Activated B cell treated with CpG ODN at 0.5 μM for 24 hours (primary cell): Measurements from ENCODE around the gene SCPEP1. TPM values are rescaled to one million over a fixed set of nuclear protein-coding genes. Genes with fewer than 3 reads are reported as not detected.
A peak's percentile ranks its signal among the peaks of the same experiment; 100 is the strongest.

Experiments used
- ATAC-seq: fragments of 200-7000 bp; cut with Tn5 transposase; one replicate; pipeline ENCODE4 v1.10.0; 2021; ENCODE audit warnings: low read depth, mild to moderate bottlenecking, moderate library complexity
- CTCF ChIA-PET: fragments of 350-600 bp; sonication (Branson Sonifier 250); formaldehyde crosslinking; loops from one replicate; lab custom pipeline; 2021; ENCODE audit warnings: antibody characterized with exemption; lab: Charles Lee
- POLR2A ChIA-PET: fragments of 350-600 bp; sonication (Branson Sonifier 250); formaldehyde crosslinking; loops from one replicate; lab custom pipeline; 2021; ENCODE audit warnings: antibody characterized with exemption; lab: Charles Lee
- DNase-seq: peaks from one replicate; pipeline ENCODE4 v3.0.0; 2022
- H3K27ac Mint-ChIP-seq: one replicate; pipeline ENCODE4 v1.8.0; 2020; ENCODE audit warnings: mixed read lengths
- H3K27me3 Mint-ChIP-seq: one replicate; pipeline ENCODE4 v1.8.0; 2021; ENCODE audit warnings: mixed read lengths
- H3K36me3 Mint-ChIP-seq: one replicate; pipeline ENCODE4 v1.8.0; 2021; ENCODE audit warnings: low read depth, mixed read lengths
- H3K4me1 Mint-ChIP-seq: one replicate; pipeline ENCODE4 v1.8.0; 2021; ENCODE audit warnings: mixed read lengths
- H3K4me3 Mint-ChIP-seq: one replicate; pipeline ENCODE4 v1.8.0; 2020; ENCODE audit warnings: mild to moderate bottlenecking, mixed read lengths
- H3K9me3 Mint-ChIP-seq: one replicate; pipeline ENCODE4 v1.8.0; 2020; ENCODE audit warnings: mixed read lengths
- CTCF ChIP-seq: fragments of 200-600 bp; IDR thresholded peaks from one replicate; pipeline ENCODE4 v1.8.0; 2022; ENCODE audit warnings: antibody characterized with exemption, mild to moderate bottlenecking
- intact Hi-C: fragments of 100-400 bp; cut with micrococcal nuclease; formaldehyde crosslinking; loops from one replicate; pipeline ENCODE4 v1.15.1; 2024
- total RNA-seq: library from RNA; stranded (reverse); gene quantifications from 2 replicates; pipeline ENCODE4 v1.2.3, GENCODE V29; 2022

The SCPEP1 gene
- total RNA-seq, 1 donor from 2014 or later, result 35.2 TPM

- Mint-ChIP-seq H3K4me1 (peaks cover 23% of the 10 kb centered on the region), H3K36me3 (no peaks in the 10 kb centered on the region), H3K9me3 (no peaks in the 10 kb centered on the region), H3K27me3 (peaks cover 34% of the 10 kb centered on the region), H3K27ac (no peak overlapping the region), H3K4me3 (peak overlapping the region; percentile 81)
- ChIA-PET POLR2A (interaction anchor here (0.8 to 3.1 kb wide), 3 partner anchors 14 to 68 kb away, joined by 5 to 12 read pairs (median 5); partner anchors contain the start of genes AKAP1 and SCPEP1), CTCF (no interaction called here)
- ATAC-seq (peak; percentile 60), DNase-seq (peak; percentile 36)
- TF ChIP-seq CTCF, result no peak
- intact Hi-C loops, result loop anchor here (2.0 kb wide), 1 partner anchor 69 kb away; no protein-coding TSS in a partner anchor
These were observed 68.2 kb downstream of the SCPEP1 start for GRCh38 chr17:57045868-57046704.

- ATAC-seq, result peak; percentile 38
- CTCF ChIA-PET, result interaction anchor here (0.6 kb wide), 2 partner anchors 225 to 733 kb away, joined by 3 to 4 read pairs; no protein-coding TSS in a partner anchor
- Mint-ChIP-seq H3K9me3 (no peaks in the 10 kb centered on the region), H3K4me3 (peak overlapping the region; percentile 81), H3K27ac (no peak overlapping the region), H3K36me3 (no peaks in the 10 kb centered on the region), H3K4me1 (peaks cover 23% of the 10 kb centered on the region), H3K27me3 (peaks cover 33% of the 10 kb centered on the region)
- no peak for DNase-seq
- POLR2A ChIA-PET, result interaction anchor here (3.1 kb wide), 1 partner anchor 38 kb away, joined by 12 read pairs; the partner anchor contains the start of gene AKAP1
- intact Hi-C loops, result loop anchor here (2.0 kb wide), 1 partner anchor 68 kb away; no protein-coding TSS in a partner anchor
- TF ChIP-seq CTCF, result no peak
These were observed 68.8 kb downstream of the SCPEP1 start for GRCh38 chr17:57046749-57047148.

- peaks cover 30% of the 10 kb centered on the region for H3K27me3 Mint-ChIP-seq
- ChIA-PET POLR2A (interaction anchor here (3.1 kb wide), 1 partner anchor 37 kb away, joined by 12 read pairs; the partner anchor contains the start of gene AKAP1), CTCF (no interaction called here)
- no peak overlapping the region for H3K4me3 Mint-ChIP-seq
- no peak for TF ChIP-seq CTCF
- peaks cover 23% of the 10 kb centered on the region for H3K4me1 Mint-ChIP-seq
- no peaks in the 10 kb centered on the region for H3K9me3 Mint-ChIP-seq
- no peaks in the 10 kb centered on the region for H3K36me3 Mint-ChIP-seq
- H3K27ac Mint-ChIP-seq, result no peak overlapping the region
- intact Hi-C loops, result no loop called here
- DNase-seq (no peak), ATAC-seq (no peak)
These were observed 70.2 kb downstream of the SCPEP1 start for GRCh38 chr17:57048096-57048495.

- no peak overlapping the region for H3K27ac Mint-ChIP-seq
- H3K4me1 Mint-ChIP-seq, result peaks cover 26% of the 10 kb centered on the region
- peaks cover 19% of the 10 kb centered on the region for H3K27me3 Mint-ChIP-seq
- H3K9me3 Mint-ChIP-seq, result no peaks in the 10 kb centered on the region
- no peaks in the 10 kb centered on the region for H3K36me3 Mint-ChIP-seq
- intact Hi-C loops, result no loop called here
- no peak for TF ChIP-seq CTCF
- ChIA-PET POLR2A (interaction anchor here (0.6 kb wide), 1 partner anchor 207 kb away, joined by 3 read pairs; no protein-coding TSS in a partner anchor), CTCF (no interaction called here)
- ATAC-seq (no peak), DNase-seq (no peak)
- no peak overlapping the region for H3K4me3 Mint-ChIP-seq
These were observed 72.4 kb downstream of the SCPEP1 start for GRCh38 chr17:57050306-57050705.

- POLR2A ChIA-PET, result no interaction called here
- H3K4me3 Mint-ChIP-seq, result no peak overlapping the region
- H3K36me3 Mint-ChIP-seq, result no peaks in the 10 kb centered on the region
- H3K4me1 Mint-ChIP-seq, result peaks cover 15% of the 10 kb centered on the region
- no peak for TF ChIP-seq CTCF
- CTCF ChIA-PET, result no interaction called here
- ATAC-seq, result no peak
- H3K9me3 Mint-ChIP-seq, result no peaks in the 10 kb centered on the region
- intact Hi-C loops, result no loop called here
- H3K27ac Mint-ChIP-seq, result no peak overlapping the region
- H3K27me3 Mint-ChIP-seq, result peaks cover 8% of the 10 kb centered on the region
- no peak for DNase-seq
These were observed 74.0 kb downstream of the SCPEP1 start for GRCh38 chr17:57051886-57052361.
